ENCODE measurements around the gene DIS3L2. TPM values are rescaled to one million over a fixed set of nuclear protein-coding genes. Genes with fewer than 3 reads are reported as not detected.
A peak's percentile ranks its signal among the peaks of the same experiment; 100 is the strongest.

Gene DIS3L2
- total and polyA plus RNA-seq, 2 of the 8 experiments (the other 6 are each of a cell fraction or from before 2014, with no cell fraction given), result 11.5 to 21.6 TPM

DNA sequence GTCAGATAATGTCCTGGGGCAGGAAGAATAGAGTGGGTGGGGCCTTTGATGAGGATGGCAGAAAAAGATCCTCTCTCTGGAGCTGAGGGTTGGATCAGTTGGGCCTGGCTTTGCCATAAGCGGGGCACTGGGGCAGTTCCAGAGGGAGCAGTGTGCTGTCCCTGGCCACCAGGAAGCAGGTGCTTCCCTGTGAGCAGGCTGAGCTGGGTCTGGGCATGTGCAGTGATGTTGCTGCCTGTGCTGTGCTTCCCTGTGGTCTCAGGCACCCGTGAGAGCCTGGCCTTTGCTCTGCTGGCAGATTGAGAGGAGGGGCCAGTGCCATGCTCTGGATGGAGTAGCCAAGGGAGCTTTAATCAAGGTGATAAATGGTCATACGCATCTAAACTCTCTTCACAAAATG is 20.7 kb upstream of the DIS3L2 start:
- CTCF ChIA-PET (ENCODE audit: partially characterized antibody), result interaction anchor here (1.4 to 2.9 kb wide), 4 partner anchors 11 to 176 kb away, joined by 3 to 24 read pairs (median 8); partner anchors contain the start of gene NPPC
- H4K5ac ChIP-seq (ENCODE audit: insufficient read length, low read depth, low read length), result no peak overlapping the region
- FAIRE-seq (no peak), DNase-seq (ENCODE audit: low read depth in 1 of 2, low spot score in 2 of 2) (no peak)
- no peak overlapping the region for H3K9ac ChIP-seq (replicated peaks in 1 of 4; ENCODE audit: extremely low read depth in 1 of 4, low read depth in 3 of 4, low read length in 3 of 4)
- no peak overlapping the region for H3K4ac ChIP-seq (replicated peaks; ENCODE audit: insufficient read length, low read depth, low read length)
- no peak overlapping the region for H4K91ac ChIP-seq (replicated peaks; ENCODE audit: insufficient read length, low read length)
- no peak overlapping the region for H2BK20ac ChIP-seq (ENCODE audit: low read length)
- H2AFZ ChIP-seq (ENCODE audit: low read length), result 0 out of 2 replicates have a peak overlapping the region, but pooled peaks have one; percentile 66
- no peaks in the 10 kb centered on the region for H4K20me1 ChIP-seq (replicated peaks in 1 of 2; ENCODE audit: control insufficient read depth in 1 of 2, insufficient read depth in 2 of 2, low read length in 2 of 2)
- H2BK15ac ChIP-seq (ENCODE audit: low read length), result no peak overlapping the region
- no peak overlapping the region for H2BK120ac ChIP-seq (replicated peaks; ENCODE audit: low read depth, low read length)
- no peak overlapping the region for H3K18ac ChIP-seq (ENCODE audit: extremely low read depth, low read length)
- H3K27ac ChIP-seq (ENCODE audit: low read depth, low read length), result no peak overlapping the region
- no peaks in the 10 kb centered on the region for H3K4me1 ChIP-seq (replicated peaks in 1 of 4; ENCODE audit: control insufficient read depth in 3 of 4, insufficient read depth in 4 of 4, low read length in 3 of 4)
- POLR2A ChIA-PET (ENCODE audit: partially characterized antibody), result interaction anchor here (1.3 kb wide), 1 partner anchor 21 kb away, joined by 4 read pairs; the partner anchor contains the start of gene DIS3L2
- H3K79me2 ChIP-seq (ENCODE audit: control insufficient read depth in 1 of 2, insufficient read depth in 2 of 2, low read length in 2 of 2), result no peaks in the 10 kb centered on the region
- no peak overlapping the region for H2BK5ac ChIP-seq (ENCODE audit: low read depth, low read length)
- H3K23ac ChIP-seq (ENCODE audit: insufficient read length), result no peak overlapping the region
- no peak overlapping the region for H3K56ac ChIP-seq (replicated peaks; ENCODE audit: insufficient read length, low read depth, low read length)
- no peaks in the 10 kb centered on the region for H3K23me2 ChIP-seq (ENCODE audit: low read depth, low read length)
- H2BK12ac ChIP-seq (ENCODE audit: low read depth, low read length), result no peak overlapping the region
- H3K79me1 ChIP-seq (ENCODE audit: low read depth, low read length), result no peaks in the 10 kb centered on the region
- no peaks in the 10 kb centered on the region for H3K27me3 ChIP-seq (replicated peaks in 1 of 4; ENCODE audit: control insufficient read depth in 3 of 4, extremely low read depth in 1 of 4, insufficient read depth in 3 of 4, low read length in 3 of 4)
- H3K9me3 ChIP-seq (ENCODE audit: insufficient read depth in 2 of 2, low read depth in 1 of 2, low read length in 1 of 2), result no peaks in the 10 kb centered on the region
- H4K8ac ChIP-seq (ENCODE audit: extremely low read depth, insufficient read depth, low read length), result no peak overlapping the region
- H3K4me3 ChIP-seq (ENCODE audit: extremely low read depth in 1 of 4, insufficient read depth in 2 of 4, low read depth in 3 of 4, low read length in 4 of 4), result no peak overlapping the region
- no peak overlapping the region for H2AK5ac ChIP-seq (ENCODE audit: low read depth, low read length)
- 78% methylated on average over 3 of the region's 3 CpGs; no CpG with 5 or more reads in 1 of the 2 experiments for WGBS, 2 experiments (ENCODE audit: extremely low coverage in 1 of 2, insufficient coverage in 1 of 2, insufficient read length in 1 of 2, insufficient replicate concordance in 2 of 2, low coverage in 1 of 2, low lambda C conversion rate in 2 of 2, missing lambda C conversion rate in 1 of 2)
- no peak overlapping the region for H3K14ac ChIP-seq (ENCODE audit: insufficient read length)
- no peaks in the 10 kb centered on the region for H3K36me3 ChIP-seq (ENCODE audit: control insufficient read depth in 2 of 4, insufficient read depth in 4 of 4, low read length in 3 of 4)
- no peak overlapping the region for H3K4me2 ChIP-seq (ENCODE audit: insufficient read depth in 1 of 2, low read depth in 2 of 2, low read length in 2 of 2)
- TF ChIP-seq USF2 (IDR thresholded peaks at IDR 0.05; ENCODE audit: low read length) (no peak), NANOG (IDR thresholded peaks at IDR 0.05; ENCODE audit: insufficient read depth, low read depth, low read length, poor library complexity, severe bottlenecking) (no peak), CBX5 (IDR thresholded peaks at IDR 0.05; ENCODE audit: low read depth, low read length) (no peak), MAX (IDR thresholded peaks at IDR 0.05) (no peak), RAD21 (IDR thresholded peaks at IDR 0.05 in 1 of 2, conservative IDR thresholded peaks at IDR 0.05 in 1 of 2; ENCODE audit: low read depth in 2 of 2, low read length in 2 of 2) (no peak), SIX5 (IDR thresholded peaks at IDR 0.05; ENCODE audit: low read depth, low read length) (no peak), HDAC6 (IDR thresholded peaks at IDR 0.05; ENCODE audit: low read depth, low read length) (no peak), RNF2 (IDR thresholded peaks at IDR 0.05; ENCODE audit: borderline replicate concordance, low read depth, low read length, missing control alignments, poor library complexity, severe bottlenecking) (no peak), CBX8 (IDR thresholded peaks at IDR 0.05; ENCODE audit: borderline replicate concordance, low read depth, low read length) (no peak), KDM4A (IDR thresholded peaks at IDR 0.05; ENCODE audit: low read depth, low read length, severe bottlenecking) (no peak), SRF (IDR thresholded peaks at IDR 0.05; ENCODE audit: low read depth, low read length) (no peak), TBP (IDR thresholded peaks at IDR 0.05; ENCODE audit: low read depth, low read length) (no peak)

Measured in H1 (cell line).